GM12891 (cell line): ENCODE results near the gene TOMM22.

Experiments
- POLR2A ChIP-seq: IDR thresholded peaks from 2 replicates; pipeline ENCODE4 v1.6.1; 2011; ENCODE audit warnings: low read depth, low read length, control low read depth
- POLR2AphosphoS5 ChIP-seq: IDR thresholded peaks from 2 replicates; pipeline ENCODE4 v1.6.1; 2011; ENCODE audit warnings: low read depth, low read length, control low read depth

GRCh38 chr22:38707984-38708383 is 26.2 kb downstream of the TOMM22 start:
- TF ChIP-seq POLR2A, result no peak
- no peak for TF ChIP-seq POLR2AphosphoS5
